NCI-H1092 treated with DMSO at 0.1 percent for 48 hours (cell line): ENCODE results near the gene FXYD5.
"Not testable (repeated sequence)": the region's sequence is repeated elsewhere in the genome, so short reads cannot be mapped to it uniquely, and the experiment has no call there.

Source experiments
- DNase-seq: peaks from one replicate; lab custom pipeline; 2025; lab: John Stamatoyannopoulos, UW

FXYD5 gene

GRCh38 chr19:35120492-35120891, 34.0 kb upstream of the FXYD5 start:
- no peak for DNase-seq

DNA sequence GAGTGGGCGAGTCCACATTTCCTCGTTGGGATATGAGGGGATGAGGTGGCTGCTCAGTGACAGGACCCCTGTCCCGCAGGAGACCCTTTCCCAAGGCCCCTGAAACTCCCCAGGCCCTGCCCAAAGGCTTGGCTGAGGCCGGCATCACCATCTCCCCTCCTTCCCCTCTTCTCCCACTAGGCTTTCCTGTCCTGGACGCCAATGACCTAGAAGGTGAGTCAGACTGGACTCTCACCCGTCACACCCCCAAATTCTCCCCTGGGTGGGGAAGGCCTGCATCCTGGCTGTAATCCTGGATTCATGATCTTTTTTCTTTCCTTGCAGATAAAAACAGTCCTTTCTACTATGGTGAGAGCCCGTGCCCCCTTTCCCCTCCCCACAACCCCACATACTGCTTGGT, 33.6 kb upstream of the FXYD5 start:
- DNase-seq = no peak

DNA sequence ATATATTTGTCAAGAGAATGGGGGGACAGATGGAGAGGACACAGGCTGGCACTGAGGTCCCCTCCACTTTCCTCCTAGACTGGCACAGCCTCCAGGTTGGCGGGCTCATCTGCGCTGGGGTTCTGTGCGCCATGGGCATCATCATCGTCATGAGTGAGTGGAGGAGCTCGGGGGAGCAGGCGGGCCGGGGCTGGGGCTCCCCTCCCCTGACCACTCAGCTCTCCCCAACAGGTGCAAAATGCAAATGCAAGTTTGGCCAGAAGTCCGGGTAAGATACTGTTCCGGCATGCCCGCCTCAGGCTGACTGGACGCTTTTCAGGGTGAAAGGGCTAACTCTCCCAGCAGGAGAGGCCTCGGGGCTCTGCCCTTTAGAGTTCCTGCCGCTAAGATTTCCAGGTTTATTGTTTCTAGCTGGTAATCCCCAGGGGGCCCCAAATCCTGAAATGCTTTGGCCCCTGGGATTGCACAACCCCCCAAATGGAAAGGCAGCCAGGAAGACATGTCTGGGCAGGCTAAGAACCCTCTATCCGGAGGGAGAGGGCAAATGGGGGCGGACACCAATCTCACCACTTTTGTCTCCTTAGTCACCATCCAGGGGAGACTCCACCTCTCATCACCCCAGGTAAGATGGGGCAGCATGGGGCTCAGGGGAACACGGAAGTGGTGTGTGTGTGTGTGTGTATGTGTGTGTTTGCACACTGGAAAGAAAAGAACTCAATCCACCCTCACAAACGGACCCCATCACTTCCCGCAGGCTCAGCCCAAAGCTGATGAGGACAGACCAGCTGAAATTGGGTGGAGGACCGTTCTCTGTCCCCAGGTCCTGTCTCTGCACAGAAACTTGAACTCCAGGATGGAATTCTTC, 31.6 kb upstream of the FXYD5 start:
- no peak for DNase-seq

DNA sequence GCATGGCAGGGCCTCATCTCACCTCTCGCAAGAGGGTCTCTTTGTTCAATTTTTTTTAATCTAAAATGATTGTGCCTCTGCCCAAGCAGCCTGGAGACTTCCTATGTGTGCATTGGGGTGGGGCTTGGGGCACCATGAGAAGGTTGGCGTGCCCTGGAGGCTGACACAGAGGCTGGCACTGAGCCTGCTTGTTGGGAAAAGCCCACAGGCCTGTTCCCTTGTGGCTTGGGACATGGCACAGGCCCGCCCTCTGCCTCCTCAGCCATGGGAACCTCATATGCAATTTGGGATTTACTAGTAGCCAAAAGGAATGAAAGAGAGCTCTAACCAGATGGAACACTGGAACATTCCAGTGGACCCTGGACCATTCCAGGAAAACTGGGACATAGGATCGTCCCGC, 31.0 kb upstream of the FXYD5 start:
- DNase-seq = no peak

- DNase-seq = no peak
Measured at GRCh38 chr19:35124098-35125060, 30.2 kb upstream of the FXYD5 start.

- no peak for DNase-seq
Measured at GRCh38 chr19:35125270-35125717, 29.2 kb upstream of the FXYD5 start.

DNA sequence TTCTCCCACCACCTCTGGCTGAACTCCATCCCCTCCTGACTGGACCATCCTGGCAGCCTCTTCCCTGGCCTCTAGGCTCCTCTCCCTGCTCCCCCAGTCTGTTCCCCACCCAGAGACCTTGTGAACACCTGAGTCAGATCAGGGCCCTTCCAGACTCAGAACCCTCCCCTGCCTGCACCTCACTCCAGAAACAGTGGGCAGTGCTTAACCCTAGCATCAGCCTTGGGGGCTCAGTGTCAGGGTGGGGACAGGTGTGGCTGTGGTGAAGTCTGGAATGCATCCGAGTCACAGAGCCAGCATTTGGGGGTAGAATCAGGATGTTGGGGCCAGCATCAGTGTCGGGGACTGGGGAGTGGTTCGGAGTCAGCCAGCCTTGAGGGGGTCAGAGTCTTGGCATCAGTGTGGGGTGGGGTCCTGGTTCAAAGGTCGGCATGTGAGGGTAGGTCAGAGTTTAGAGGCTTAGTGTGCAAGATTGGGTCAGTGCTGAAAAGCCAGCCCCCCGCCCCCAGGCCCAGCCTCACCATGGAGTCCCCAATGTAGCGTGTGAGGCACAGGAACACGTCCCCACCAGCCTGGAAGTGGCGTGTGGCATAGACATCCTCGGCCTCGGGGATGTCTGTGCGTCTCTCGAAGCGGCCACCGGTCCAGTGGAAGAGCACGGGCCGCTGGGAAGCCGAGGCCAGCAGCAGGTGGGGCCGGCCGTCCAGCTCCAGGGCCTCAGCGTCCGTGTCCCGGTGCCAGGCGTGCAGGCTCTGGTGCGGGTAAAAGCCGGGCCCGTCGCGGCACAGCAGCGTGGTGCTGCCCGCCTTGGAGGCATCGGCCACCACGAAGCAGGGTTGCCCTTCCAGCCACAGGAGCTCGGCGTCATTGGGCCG, 28.5 kb upstream of the FXYD5 start:
- no peak for DNase-seq

DNA sequence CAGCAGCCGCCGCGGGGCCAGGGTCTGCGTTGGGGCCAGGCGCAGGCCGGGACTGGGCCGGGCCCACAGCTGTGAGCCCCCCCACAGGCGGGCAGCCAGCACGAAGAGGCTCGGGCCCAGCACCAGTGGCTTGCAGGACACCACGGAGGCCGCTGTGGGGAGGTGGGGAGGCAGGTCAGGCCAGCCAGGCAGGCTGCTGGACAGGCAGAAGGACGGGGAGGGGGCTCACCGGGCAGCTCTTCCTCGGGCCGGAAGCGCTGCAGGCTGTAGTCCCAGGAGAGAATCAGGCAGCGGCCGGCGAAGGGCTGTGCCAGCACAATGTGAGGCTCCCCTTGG, 27.9 kb upstream of the FXYD5 start:
- DNase-seq = no peak

DNA sequence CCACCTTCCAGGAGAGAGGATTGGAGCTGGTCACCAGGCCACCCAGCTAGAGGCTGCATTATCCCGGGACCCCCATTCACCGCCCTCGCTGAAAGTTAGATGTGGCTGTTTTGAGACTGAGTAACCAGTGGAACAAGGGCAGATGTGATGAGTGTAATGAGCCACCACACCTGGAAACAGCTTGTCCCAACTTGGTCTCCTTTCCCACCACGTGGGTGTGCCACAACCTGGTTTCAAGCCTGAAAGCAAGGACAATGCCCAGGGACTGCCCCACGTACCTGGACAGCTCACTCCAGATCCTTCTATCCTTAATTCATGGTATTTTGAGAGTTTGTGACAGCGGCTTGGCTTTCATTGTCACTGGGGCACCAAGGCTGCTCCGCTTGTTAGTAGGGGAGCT, 26.7 kb upstream of the FXYD5 start:
- no peak for DNase-seq

DNA sequence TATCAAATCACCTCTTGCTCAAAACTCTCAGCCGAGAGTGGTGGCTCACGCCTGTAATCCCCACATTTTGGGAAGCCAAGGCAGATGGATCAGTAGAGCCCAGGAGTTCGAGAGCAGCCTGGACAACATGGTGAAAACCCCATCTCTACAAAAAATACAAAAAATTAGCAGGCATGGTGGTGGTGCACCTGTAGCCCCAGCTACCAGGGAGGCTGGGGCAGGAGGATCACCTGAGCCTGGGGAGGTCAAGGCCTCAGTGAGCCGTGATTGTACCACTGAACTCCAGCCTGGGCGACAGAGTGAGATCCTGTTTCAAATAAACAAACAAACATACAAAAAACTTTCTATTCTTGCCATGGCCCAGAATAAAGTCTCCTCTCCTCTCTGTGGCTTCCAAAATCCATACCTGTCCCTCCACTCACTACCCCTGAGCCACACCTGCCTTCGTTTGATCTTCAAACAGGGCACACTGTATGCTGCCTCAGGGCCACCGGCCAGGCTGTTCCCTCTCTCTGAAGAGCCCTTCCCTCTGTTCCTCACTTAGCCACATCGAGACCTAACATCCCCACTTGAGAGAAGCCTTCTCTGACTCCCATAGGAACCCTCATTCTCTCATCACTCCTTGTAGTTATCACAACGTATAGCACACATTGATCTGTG, 26.0 kb upstream of the FXYD5 start:
- no peak for DNase-seq

GRCh38 chr19:35129724-35130274, 24.7 kb upstream of the FXYD5 start:
- DNase-seq = not testable (repeated sequence)

GRCh38 chr19:35130761-35131720, 23.5 kb upstream of the FXYD5 start:
- no peak for DNase-seq

DNA sequence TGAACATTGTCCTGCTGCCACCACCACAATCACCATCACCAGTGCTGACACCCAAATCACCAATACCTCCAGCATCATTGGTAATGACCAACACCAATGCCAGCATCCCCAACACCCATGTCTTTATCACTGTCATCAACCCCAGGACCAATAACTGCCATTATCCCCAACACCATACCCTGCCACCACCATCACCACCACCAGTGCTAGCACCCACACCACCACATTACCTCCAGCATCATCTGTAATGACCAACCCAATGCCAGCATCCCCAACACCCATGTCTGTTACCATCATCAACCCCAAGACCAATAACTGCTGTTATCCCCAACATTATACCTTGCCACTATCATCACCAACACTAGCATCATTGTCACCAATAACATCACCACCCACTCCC, 22.3 kb upstream of the FXYD5 start:
- no peak for DNase-seq

GRCh38 chr19:35133826-35134225, 20.7 kb upstream of the FXYD5 start:
- DNase-seq = no peak

DNA sequence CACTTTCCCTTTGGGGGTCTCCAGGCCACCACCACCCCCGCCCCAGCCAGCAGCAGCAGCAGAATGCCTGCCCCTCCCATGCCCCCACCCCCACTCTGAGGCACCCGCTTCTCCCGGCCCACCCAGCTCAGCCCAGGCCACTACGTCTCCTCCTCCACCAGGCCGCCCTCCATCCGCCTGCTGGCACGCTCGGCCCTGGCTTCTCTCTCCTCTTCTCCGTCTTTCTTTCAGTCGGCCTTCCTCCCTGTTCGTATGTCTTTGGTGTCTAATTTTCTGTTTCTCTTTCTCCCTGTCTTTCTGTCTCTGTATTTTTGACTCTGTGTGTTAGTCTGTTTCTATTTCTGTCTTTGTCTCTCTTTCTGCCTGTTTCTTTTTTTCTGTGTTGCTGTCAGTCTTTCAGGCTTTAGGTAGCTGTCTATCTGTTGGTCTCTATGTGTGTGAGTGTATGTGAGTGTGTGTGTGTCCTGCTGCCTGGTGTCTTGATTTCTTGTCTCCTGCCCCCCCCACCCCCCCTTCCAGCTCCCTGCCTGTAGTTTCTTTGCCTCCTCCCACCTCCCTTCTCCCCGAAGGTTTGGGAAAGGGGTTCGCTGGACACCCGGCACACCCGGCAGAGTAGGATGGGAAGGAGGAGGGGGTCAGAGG, 19.8 kb upstream of the FXYD5 start, which contains the start of gene LGI4:
LGI4 (minus strand) TSS at position 459 of the 642 bp plus-strand sequence; CDS start at position 80, 379 bp downstream.
- DNase-seq = no peak

- no peak for DNase-seq
Measured at GRCh38 chr19:35135389-35135909, 19.1 kb upstream of the FXYD5 start.

GRCh38 chr19:35136231-35136630, 18.3 kb upstream of the FXYD5 start:
- DNase-seq = no peak

DNA sequence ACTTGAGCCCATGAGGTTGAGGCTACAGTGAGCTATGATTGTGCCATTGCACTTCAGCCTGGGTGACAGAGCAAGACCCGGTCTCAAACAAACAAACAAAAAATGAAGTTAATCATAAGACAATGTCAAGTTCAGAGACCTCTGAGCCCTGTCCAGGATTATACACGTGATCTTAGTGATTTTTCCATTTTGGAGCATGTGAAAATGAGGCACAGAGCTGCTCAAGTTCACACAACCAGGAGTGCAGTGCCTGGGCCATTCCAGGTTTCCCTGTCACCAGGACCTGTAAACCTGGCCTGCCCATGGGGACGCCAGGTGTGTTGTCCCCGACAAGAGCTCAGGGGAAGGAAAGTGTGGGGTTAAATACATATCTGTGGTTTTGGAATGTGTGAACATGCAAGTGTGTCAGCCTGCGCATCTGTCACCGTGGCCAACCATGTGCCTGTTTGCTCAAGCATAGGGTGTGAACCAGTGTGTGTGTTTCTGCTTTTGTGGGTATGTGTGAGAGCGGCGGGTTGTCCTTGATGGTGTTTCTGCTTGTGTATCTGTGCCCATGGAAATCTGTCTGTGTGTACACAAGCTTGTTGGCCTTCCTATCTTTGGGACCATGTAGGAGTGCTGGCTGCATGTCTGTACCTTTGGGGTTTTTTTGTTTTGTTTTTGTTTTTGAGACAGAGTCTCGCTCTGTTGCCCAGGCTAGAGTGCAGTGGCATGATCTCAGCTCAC, 17.4 kb upstream of the FXYD5 start:
- no peak for DNase-seq
